Erythroblast (primary cell): ENCODE results near the gene SEPTIN11.

ENCODE experiments used
- GATA1 ChIP-seq: IDR thresholded peaks from 2 replicates; pipeline ENCODE4 v1.6.1; 2011; ENCODE audit warnings: low read depth, mild to moderate bottlenecking, control low read depth, low read length, moderate library complexity
- POLR2A ChIP-seq: IDR thresholded peaks from 2 replicates; pipeline ENCODE4 v1.6.1; 2011; ENCODE audit warnings: mild to moderate bottlenecking, low read length

- TF ChIP-seq POLR2A, result no peak
- TF ChIP-seq GATA1, result no peak
Observed at GRCh38 chr4:76990288-76991080, 40.9 kb downstream of the SEPTIN11 start.
